ENCODE results near the gene UBE2J2. TPM values are rescaled to one million over a fixed set of nuclear protein-coding genes. Genes with fewer than 3 reads are reported as not detected.

Gene UBE2J2
- total and polyA plus RNA-seq, 2 of the 13 experiments (the other 11 are each of a cell fraction or from before 2014, with no cell fraction given): 25.4 to 29.4 TPM

GRCh38 chr1:1287288-1288110, 13.8 kb upstream of the UBE2J2 start (continued):
- no peak for TF ChIP-seq ZNF17 (CRISPR knock-in tag; IDR thresholded peaks at IDR 0.05)
- no peak for TF ChIP-seq LCORL (IDR thresholded peaks at IDR 0.05)
- TF ChIP-seq LCORL (CRISPR knock-in tag; IDR thresholded peaks at IDR 0.05): peak; percentile 63; the same call in 1 of the 2 replicates
- TF ChIP-seq ASH2L (IDR thresholded peaks at IDR 0.05; ENCODE audit: insufficient read length, low read depth, low read length): no peak
- no peak for TF ChIP-seq WIZ (CRISPR knock-in tag; IDR thresholded peaks at IDR 0.05)
- TF ChIP-seq KDM1A (CRISPR knock-in tag; IDR thresholded peaks at IDR 0.05): peak; percentile 82
- TF ChIP-seq ETS1 (CRISPR knock-in tag; IDR thresholded peaks at IDR 0.05): no peak
- TF ChIP-seq ZNF431 (CRISPR knock-in tag; IDR thresholded peaks at IDR 0.05; ENCODE audit: borderline replicate concordance, low read depth): no peak
- TF ChIP-seq TAF15 (IDR thresholded peaks at IDR 0.05; ENCODE audit: low read depth, low read length, poor library complexity, severe bottlenecking): no peak
- TF ChIP-seq THAP9 (CRISPR knock-in tag; IDR thresholded peaks at IDR 0.05; ENCODE audit: borderline replicate concordance): 0 out of 2 replicates have a peak, but pooled peaks have one; percentile 9
- no peak; the same call in 1 of the 2 replicates for TF ChIP-seq ZNF414 (CRISPR knock-in tag; IDR thresholded peaks at IDR 0.05)
- TF ChIP-seq HNF4A (CRISPR knock-in tag; IDR thresholded peaks at IDR 0.05): peak; percentile 72
- no peak for TF ChIP-seq DMTF1 (CRISPR knock-in tag; IDR thresholded peaks at IDR 0.05)
- no peak for TF ChIP-seq SMAD3 (CRISPR knock-in tag; IDR thresholded peaks at IDR 0.05)
- peak; percentile 91 for TF ChIP-seq HINFP (CRISPR knock-in tag; IDR thresholded peaks at IDR 0.05; ENCODE audit: low read depth)
- no peak; the same call in 1 of the 2 replicates for TF ChIP-seq ZHX1 (CRISPR knock-in tag; IDR thresholded peaks at IDR 0.05; ENCODE audit: low read depth)

Data from HepG2 (cell line).